Activated T-cell treated with anti-CD3 and anti-CD28 coated beads for 24 hours (primary cell): ENCODE results near the gene CLTC.

Source experiments
- DNase-seq: peaks from one replicate; pipeline ENCODE4 v3.0.0-alpha.2; 2020; ENCODE audit warnings: low read depth

The CLTC gene

GRCh38 chr17:59684967-59685366 is 65.3 kb downstream of the CLTC start:
- DNase-seq = no peak

DNA sequence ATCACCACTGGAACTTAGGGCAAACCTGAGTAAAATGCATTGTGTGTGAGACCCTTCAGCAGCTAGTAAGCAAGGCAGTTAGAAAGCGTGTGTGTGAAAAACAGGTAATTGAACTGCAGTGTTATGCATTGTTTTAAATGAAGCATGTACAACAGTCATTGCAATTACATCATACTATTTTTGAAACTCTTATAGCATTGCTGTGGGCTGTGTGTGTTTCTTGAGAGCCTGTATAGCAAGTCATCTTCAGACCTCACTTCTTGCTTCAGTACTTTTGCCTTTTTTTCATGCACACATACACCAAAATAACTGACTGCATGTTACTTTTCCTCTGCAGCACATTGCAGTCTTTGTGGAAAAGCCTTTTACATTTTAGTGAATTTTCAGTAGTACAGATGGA is 68.3 kb downstream of the CLTC start:
- DNase-seq = no peak

- DNase-seq = no peak
Measured at GRCh38 chr17:59688496-59688895, 68.8 kb downstream of the CLTC start.

DNA sequence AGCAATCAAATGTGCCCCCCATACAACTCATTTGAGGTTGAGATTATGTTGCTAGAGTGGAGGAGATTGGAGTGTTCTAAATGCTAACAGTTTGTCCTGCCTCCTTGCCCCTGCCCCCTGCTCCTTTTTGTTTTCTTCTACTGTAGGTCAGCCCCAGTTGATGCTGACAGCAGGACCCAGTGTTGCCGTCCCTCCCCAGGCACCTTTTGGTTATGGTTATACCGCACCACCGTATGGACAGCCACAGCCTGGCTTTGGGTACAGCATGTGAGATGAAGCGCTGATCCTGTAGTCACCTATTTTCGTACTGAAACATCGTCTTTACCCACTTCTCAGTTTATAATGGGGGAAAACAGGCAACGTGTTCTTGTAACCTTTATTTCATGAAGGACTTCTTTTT is 73.9 kb downstream of the CLTC start:
- DNase-seq = no peak

DNA sequence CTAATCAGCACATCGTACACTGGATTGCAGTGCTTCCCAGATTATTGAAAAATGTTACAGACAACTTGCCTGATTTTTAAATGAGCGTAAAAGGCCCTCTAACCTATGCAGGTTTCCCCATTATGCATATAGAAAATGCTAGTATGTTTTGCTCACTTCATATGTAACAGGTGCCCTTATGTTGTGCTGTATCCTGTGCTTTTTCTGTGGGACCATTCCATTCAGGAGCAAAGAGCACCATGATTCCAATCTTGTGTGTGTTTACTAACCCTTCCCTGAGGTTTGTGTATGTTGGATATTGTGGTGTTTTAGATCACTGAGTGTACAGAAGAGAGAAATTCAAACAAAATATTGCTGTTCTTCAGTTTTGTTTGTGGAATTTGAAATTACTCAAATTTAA is 74.6 kb downstream of the CLTC start:
- DNase-seq = no peak

DNA sequence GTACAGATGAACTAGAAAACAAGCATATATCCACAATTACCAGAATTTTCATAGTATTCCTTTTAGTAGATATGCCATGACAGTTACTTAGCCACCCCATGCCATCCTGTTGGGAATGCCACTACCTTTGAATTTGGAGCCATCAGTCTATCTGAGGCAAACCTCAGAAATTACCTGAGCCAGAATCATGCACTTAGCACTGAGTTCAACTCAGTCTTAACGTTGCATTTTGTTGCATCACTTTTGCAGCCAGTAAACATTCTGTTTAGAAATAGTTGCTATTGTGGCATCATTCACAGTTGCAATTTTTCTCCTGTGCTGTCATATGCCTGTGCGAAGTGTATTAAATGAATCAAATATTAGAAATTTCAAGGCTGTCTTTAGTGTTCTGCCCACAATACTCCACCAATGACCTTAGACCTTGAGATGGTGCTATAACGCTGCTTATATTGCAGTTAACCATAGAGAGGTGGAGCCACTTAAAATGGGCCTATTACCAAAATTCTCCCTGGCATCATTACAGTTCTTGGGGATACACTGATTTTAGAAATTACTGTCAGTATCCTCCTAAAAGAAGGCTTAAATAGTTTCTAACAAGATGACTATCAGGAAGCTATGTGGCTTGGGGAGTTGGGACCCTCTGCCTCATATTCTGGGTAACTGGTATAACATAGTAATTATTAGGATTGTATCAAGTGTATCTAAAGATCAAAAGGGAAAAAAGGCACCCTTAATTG is 76.4 kb downstream of the CLTC start:
- no peak for DNase-seq

DNA sequence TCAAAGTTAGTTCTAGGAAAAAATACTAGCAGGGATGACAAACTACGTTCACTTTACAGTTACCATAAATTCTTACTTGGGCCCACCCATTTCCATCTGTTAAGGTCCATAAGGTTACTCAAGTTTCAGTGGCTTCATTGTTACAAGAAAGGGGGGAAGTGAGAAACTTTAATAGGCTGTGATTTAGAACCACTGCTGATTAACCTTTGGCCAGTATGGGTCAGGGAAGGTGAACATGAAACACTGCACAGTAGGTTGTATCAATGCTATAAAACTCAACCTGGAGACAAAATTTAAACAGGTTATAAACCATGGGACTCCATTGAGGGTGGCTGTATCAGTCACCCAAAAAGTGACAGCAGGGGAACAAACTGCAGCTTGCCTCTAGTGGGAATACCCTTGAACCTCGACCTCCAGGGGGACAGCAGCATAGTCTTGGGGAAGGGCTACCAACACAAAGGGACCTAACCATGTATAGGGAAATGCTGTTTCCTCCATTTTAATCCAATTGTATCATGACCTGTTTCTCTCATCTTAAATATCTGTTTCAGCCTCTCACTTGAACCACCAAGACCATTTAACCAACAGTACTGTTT is 77.1 kb downstream of the CLTC start:
- no peak for DNase-seq

DNA sequence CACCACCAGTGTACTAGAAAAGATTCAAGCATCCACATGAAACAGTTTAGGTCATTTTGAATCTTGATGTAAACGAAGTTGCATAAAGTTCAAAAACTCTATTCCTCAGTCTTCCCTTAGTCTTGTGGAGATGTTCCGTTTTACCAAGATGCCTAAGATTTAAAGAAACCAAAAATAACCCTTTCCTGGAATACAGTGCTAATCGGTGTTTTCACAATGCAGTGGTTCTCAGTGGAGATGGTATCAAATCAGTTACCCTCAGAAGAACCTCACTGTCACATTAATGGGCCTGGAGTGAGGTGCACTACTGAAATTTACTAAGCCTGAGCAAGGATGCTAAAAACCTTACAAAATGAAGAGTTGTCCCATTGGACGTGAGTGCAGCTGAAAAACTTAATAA is 78.4 kb downstream of the CLTC start:
- DNase-seq = no peak

DNA sequence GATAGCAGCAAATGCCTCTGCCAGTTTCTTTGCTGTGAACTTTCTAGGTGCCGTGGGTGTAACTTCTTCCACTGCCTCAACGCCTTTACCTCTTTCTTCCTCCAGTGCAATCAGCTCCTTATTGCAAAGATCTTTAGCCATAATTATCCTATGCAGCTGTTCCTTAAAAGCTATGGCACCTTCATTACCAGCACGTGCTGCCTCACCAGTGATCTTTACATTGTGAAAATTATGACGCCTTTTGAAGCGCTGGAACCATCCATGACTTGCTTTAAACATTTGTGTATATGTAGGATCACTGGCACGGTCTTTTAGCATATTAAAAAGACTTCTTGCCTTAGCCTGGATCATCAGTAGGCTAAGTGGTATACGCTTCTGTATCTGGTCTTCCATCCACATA is 79.5 kb downstream of the CLTC start:
- no peak for DNase-seq

- no peak for DNase-seq
Measured at GRCh38 chr17:59699786-59700185, 80.1 kb downstream of the CLTC start.

- no peak for DNase-seq
Measured at GRCh38 chr17:59702304-59702703, 82.6 kb downstream of the CLTC start.

DNA sequence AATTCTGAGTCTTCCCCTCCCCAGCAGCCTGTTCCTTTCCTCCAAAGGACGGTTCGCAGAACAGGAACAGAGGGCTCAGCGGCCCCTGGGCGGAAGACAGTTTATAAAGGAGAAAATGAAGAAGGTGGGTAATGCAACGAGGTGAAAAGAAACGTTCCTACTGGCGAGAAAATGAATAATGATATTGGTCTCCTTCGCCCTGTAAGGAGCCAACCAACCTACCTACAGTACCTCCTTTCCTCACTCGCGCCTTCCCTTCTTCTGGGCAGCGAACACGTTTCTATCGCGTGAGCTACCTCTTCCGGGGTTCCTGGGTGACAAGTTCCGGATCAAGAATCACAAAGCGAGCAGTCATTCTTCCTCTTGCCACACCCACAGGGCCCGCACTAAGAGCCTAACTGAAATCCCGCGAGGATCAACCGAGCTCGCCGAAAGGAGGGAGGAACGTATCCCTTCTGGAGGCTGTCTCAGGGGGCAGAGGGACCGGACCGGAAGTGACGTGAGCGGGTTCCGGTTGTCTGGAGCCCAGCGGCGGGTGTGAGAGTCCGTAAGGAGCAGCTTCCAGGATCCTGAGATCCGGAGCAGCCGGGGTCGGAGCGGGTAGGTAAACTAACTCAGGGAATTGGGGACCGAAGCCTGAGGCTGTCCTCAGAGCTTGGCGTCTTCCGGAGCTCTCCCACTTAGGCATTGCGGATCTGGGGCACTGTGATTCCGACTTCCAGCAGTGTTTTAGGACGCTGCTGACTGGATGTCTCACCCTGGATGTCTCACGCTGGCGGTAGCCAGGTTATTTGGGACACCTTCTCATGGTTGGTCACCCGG is 87.7 kb downstream of the CLTC start, which contains the start of the genes PTRH2 and VMP1:
Gene PTRH2 (minus strand): TSS at position 282 of the 822 bp plus-strand sequence. CDS start 9,452 bp downstream, outside the sequence.
Gene VMP1 (plus strand): TSS at position 506 of the 822 bp plus-strand sequence. CDS start 23,793 bp downstream, outside the sequence.
- peak; percentile 92 for DNase-seq

DNA sequence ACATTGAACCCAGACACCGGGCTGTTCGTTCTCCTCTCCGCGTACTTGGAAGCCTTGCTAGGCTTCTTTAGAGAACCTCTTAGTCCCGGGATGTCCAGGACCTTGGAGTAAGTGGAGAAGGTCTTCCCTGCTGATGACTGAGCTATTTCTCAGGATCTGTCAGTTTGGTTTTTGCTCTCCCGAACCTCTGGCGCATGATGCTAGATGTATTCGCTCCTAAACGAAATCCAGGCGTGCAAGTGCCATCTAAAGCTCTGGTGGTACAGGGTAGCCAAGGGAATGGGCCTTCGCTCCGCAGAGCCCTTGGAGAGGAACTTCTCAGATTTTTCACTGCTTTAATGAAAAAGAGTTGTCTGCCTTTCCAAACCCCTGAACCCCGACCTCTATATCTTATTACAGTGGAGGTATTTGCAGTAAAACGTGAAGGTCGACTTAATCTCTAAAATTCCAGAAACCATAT is 88.3 kb downstream of the CLTC start:
- no peak for DNase-seq

DNA sequence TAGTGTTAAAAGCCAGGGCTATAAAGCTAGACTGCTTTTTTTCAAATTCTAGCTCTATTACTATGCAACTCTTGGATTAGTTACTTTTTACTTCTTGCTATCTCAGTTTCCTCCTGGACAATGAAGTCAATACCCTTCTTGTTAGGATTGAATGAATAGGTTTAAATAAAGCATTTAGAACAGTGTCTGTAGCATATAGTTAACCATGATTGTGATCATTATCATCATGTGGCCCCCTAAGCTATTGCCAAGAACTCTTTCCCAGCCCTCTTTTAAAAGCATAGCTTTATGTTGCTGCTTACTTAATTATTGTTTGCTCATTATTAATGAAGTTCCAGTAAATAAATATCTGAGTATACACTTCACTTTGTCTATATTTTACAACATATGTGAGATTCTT is 92.2 kb downstream of the CLTC start:
- no peak for DNase-seq

GRCh38 chr17:59712862-59713261 is 93.2 kb downstream of the CLTC start:
- DNase-seq = no peak

DNA sequence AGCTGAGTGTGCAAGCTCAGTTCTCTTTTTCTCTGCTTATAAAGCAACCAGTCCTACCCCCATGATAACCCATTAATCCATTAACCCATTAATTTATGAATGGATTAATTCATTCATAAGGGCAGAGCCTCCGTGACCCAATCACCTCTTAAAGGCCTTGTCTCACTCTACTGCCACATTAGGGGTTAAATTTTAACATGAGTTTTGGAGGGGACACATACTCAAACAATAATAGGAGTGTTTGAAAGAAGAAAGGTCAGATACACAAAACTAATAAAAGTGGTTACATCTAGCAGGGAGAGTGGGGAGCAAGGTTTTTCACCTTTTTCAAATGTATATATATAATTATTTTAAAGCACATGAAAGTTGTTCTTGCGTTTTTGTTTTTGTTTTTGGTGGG is 94.6 kb downstream of the CLTC start:
- no peak for DNase-seq

- no peak for DNase-seq
Measured at GRCh38 chr17:59716427-59716826, 96.7 kb downstream of the CLTC start.

- no peak for DNase-seq
Measured at GRCh38 chr17:59719526-59719925, 99.8 kb downstream of the CLTC start.

- DNase-seq = no peak
Measured at GRCh38 chr17:59722623-59723022, 102.9 kb downstream of the CLTC start.

DNA sequence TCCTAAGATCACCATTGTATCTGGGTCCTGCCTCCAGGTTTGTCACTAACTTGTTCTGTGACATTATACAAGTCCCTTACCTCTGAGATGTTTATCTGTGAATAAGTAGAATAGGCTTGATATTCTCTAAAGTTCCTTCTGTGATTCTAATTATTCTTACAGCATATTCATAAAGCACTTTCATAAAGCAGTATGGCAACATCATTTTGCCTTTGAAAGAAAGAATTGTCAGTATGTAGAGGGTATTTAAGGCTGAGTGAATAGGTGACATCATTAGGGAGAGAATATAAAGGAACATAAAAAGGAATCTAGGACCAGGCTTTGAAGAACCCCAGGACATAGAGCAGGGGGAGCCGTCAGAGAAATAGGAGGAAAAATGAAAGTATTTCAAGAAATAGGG is 103.3 kb downstream of the CLTC start:
- DNase-seq = no peak

GRCh38 chr17:59723607-59724006 is 103.9 kb downstream of the CLTC start:
- no peak for DNase-seq

DNA sequence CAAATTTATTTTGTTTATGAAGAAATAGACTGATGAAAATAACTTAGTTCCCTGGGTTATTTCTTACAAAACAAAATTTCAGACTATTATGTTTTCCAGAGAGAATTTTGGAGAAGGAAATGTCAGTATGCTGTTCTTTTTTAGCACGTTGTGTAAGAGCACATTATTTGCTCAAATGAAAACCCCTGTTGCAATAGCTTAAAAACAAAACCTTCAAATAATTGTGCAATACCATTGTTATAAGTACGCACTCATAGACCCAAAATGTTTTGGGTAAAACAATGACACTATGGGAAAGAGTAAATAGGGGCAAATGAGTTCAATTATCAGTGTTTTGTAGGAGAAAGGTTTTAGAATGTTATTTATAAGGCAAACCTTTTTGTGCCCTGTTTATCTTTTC is 106.0 kb downstream of the CLTC start:
- DNase-seq = no peak
